MM.1S (cell line): ENCODE data around the gene SH3PXD2A.

Experiments
- EZH2 ChIP-seq: fragments of 300-600 bp; sonication (generic); optimal IDR thresholded peaks from 2 replicates; pipeline ENCODE3; 2017; ENCODE audit warnings: low read depth, mild to moderate bottlenecking, antibody characterized with exemption, low read length, mixed read lengths
- TF ChIP-seq, protein P1 (sequence below): fragments of 300-600 bp; sonication (generic); IDR thresholded peaks from 2 replicates; pipeline ENCODE4 v1.5.1; 2016; ENCODE audit warnings: antibody characterized with exemption, low read length, mixed read lengths

DNA sequence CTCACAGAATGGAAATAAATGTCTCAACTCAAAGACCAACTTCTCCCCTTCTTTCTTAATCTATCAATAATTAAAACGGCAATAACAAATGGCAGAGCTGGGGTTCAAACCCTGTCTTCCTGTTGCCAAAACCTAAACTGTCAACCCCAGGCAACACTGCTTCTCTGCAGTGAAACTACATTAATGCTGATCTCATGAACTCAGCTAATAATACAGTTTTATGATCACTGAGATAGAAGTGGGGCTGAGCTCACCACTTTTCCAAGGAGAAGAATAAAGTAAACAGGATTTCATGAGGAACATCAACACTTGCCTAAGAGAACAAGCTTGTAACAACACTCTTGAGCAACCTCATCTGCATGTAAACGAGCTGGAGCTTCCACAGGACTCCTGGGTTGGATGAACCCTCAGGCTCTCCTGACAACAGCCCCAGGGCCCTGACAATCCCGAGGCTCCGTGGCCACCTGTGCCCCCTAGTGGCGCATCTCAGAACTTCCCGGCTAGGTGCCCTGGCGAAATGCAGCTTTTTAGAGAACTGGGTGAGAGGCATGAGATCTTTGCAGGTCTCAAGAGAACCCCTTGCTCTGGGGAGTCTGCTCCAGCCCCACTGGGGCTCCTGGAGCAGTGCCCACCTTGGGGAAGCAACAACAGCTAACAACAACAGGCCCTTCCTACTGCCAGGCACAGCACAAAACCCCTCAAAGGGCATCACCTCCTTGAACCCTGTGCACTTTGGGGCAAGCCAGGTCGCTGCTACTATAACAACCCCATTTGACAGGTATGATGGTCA, 169.3 kb downstream of the SH3PXD2A start:
- TF ChIP-seq, protein P1, sequence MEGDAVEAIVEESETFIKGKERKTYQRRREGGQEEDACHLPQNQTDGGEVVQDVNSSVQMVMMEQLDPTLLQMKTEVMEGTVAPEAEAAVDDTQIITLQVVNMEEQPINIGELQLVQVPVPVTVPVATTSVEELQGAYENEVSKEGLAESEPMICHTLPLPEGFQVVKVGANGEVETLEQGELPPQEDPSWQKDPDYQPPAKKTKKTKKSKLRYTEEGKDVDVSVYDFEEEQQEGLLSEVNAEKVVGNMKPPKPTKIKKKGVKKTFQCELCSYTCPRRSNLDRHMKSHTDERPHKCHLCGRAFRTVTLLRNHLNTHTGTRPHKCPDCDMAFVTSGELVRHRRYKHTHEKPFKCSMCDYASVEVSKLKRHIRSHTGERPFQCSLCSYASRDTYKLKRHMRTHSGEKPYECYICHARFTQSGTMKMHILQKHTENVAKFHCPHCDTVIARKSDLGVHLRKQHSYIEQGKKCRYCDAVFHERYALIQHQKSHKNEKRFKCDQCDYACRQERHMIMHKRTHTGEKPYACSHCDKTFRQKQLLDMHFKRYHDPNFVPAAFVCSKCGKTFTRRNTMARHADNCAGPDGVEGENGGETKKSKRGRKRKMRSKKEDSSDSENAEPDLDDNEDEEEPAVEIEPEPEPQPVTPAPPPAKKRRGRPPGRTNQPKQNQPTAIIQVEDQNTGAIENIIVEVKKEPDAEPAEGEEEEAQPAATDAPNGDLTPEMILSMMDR = peak; percentile 97
- no peak for TF ChIP-seq EZH2
